Suprapubic skin (tissue), 3 donors: ENCODE results near the gene PKLR.

Source experiments
- CTCF ChIP-seq, 2 donors: fragments of 200-600 bp in 1 of 2; fragments of 450-650 bp in 1 of 2; sonication (generic) in 1 of 2; IDR thresholded peaks; one replicate each; pipeline ENCODE4 v1.5.1; 2016 to 2019; ENCODE audit warnings: antibody characterized with exemption in 2 of 2, mild to moderate bottlenecking in 1 of 2, moderate library complexity in 1 of 2
- POLR2A ChIP-seq, 2 donors: fragments of 450-650 bp; IDR thresholded peaks; one replicate each; pipeline ENCODE4 v1.6.1; 2017; ENCODE audit warnings: antibody characterized with exemption in 2 of 2, mild to moderate bottlenecking in 2 of 2, moderate library complexity in 2 of 2

GRCh38 chr1:155251566-155251965 lies 49.7 kb downstream of the PKLR start:
- TF ChIP-seq POLR2A (IDR thresholded peaks at IDR 0.05) (no peak), CTCF (IDR thresholded peaks at IDR 0.05) (no peak)
